GM12891 (cell line): ENCODE results near the gene TBC1D8.

ENCODE experiments used
- POLR2A ChIP-seq: IDR thresholded peaks from 2 replicates; pipeline ENCODE4 v1.6.1; 2011; ENCODE audit warnings: low read depth, low read length, control low read depth
- POLR2AphosphoS5 ChIP-seq: IDR thresholded peaks from 2 replicates; pipeline ENCODE4 v1.6.1; 2011; ENCODE audit warnings: low read depth, low read length, control low read depth
- TAF1 ChIP-seq: IDR thresholded peaks from 2 replicates; pipeline ENCODE4 v1.6.1; 2011; ENCODE audit warnings: low read depth, low read length, control low read depth

DNA sequence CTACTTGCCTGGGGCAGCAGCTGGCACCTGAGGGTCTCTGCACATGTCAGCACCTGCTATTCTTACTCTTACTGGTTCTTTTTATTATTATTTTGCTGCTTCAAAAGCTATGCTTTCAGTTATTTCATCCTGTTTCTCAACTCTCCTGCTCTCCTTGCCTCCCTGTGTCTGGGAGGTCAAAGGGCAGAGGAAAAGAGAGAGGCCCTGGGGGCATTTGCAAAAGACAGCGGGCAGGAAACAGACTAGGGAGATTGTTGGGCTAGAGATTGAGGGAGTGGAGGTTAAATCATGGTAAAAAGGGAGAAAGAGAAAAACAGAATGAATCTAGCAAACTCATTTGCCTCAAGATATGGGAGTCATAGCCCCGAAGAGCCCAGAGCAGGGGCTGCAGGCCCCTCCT lies 170.2 kb downstream of the TBC1D8 start:
- TF ChIP-seq POLR2A (no peak), POLR2AphosphoS5 (no peak), TAF1 (no peak)
